Measurements from ENCODE around the gene CBX1.

DNA sequence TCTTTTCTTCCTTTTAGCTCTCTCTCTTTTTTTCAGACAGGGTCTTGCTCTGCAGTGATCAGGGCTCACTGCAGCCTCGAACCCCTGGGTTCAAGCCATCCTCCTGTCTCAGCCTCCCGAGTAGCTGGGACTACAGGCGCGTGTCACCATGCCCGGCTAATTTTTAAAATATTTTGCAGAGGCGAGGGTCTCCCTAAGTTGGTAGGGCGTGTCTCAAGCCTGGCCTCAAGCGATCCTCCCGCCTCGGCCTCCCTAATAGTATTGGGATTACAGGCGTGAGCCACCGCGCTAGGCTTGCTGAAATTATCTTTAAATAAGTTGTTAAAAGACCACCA, 5.5 kb upstream of the CBX1 start:
- no peak for TF ChIP-seq CTCF (IDR thresholded peaks at IDR 0.05)
- no peak for TF ChIP-seq POLR2A (IDR thresholded peaks at IDR 0.05; ENCODE audit: low read length)

Data from A549 (cell line).